AG08395 (cell line): ENCODE measurements around the gene DDIT4.
A peak's percentile ranks its signal among the peaks of the same experiment; 100 is the strongest.
"Not testable (repeated sequence)": the region's sequence is repeated elsewhere in the genome, so short reads cannot be mapped to it uniquely, and the experiment has no call there.

ENCODE experiments used
- DNase-seq: peaks from one replicate; pipeline ENCODE4 v3.0.0; 2012; ENCODE audit warnings: mixed read lengths, low spot score

DDIT4 gene

DNA sequence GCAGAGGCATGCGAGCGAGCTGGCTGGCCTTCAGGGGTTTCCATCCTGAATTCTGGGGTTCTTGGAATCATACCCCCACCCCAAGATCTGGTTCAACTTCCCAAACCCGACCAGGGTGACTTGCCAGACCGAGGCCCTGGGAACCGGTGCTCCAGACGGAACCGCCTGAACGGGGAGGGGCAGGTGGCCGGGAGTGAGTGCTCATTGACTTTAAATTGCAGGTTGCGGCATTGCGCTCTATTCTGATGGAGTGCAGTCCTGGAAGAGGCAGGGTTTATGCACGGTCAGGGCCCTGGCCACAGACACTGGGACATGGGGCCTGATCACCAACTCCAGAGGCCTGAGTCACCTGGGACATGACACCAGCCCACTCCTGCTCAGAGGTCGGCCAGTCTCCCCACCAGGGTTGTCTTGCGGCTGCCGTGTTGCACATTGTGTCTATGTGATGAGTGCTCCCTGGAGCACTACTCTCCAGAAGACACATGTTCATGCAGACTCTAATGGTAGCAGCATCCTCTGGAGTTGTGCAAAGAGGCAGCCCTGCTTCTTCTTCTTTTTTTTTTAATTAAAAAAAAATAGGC lies 5.8 kb upstream of the DDIT4 start:
- DNase-seq = no peak

DNA sequence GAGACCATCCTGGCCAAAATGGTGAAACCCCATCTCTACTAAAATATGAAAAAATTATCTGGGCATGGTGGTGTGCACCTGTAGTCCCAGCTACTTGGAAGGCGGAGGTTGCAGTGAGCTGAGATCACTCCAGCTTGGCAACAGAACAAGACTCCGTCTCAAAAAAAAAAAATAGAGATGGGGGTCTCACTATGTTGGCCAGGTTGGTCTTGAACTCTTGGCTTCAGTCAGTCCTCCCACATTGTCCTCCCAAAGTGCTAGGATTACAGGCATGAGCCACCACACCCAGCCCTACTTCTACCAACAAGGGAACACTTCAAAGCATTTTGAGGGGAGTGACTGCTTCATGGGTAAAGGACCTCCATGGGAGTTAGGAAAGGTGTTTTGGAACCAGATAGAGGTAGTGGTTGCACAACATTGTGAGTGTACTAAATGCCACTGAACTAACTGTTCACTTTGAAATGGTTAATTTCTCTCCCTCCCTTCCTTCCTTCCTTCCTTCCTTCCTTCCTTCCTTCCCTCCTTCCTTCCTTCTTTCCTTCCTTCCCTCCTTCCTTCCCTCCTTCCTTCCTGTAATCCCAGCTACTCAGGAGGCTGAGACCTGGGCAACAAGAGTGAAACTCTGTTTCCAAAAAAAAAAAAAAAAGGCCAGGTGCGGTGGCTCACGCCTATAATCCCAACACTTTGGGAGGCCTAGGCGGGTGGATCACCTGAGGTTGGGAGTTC lies 5.1 kb upstream of the DDIT4 start:
- not testable (repeated sequence) for DNase-seq

DNA sequence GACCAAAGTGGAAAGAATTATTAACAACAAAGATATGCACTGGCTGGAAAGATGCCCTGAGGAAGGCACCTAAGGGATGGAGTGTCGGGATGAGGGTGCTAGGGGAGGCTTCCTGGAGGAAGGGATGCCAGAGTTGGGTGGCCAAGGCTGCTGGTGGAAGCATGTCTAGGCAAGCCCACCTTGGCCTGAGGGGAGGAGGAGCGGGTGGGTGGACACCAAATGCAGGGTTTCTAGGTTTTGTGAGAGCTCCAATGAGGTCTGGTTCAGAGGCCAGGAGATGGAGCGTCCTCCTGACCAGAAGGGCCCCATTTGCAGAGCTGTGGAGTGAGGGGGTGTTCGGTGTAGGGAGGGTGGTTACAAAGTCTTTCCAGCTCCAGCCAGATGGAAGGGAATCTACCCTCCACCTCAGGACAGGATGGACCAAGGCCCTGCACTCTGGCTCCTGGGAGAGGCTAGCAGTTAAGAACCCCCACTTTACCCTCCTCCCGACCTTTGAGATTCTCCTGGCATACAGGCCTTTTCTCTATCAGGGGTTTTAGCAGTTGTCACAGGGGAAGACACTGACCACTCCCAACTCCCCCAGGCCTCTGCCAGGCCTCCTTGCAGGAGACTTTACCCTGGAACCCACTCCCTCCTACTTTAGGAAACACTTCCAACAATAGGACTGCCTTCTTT lies 3.0 kb upstream of the DDIT4 start:
- DNase-seq = no peak

DNA sequence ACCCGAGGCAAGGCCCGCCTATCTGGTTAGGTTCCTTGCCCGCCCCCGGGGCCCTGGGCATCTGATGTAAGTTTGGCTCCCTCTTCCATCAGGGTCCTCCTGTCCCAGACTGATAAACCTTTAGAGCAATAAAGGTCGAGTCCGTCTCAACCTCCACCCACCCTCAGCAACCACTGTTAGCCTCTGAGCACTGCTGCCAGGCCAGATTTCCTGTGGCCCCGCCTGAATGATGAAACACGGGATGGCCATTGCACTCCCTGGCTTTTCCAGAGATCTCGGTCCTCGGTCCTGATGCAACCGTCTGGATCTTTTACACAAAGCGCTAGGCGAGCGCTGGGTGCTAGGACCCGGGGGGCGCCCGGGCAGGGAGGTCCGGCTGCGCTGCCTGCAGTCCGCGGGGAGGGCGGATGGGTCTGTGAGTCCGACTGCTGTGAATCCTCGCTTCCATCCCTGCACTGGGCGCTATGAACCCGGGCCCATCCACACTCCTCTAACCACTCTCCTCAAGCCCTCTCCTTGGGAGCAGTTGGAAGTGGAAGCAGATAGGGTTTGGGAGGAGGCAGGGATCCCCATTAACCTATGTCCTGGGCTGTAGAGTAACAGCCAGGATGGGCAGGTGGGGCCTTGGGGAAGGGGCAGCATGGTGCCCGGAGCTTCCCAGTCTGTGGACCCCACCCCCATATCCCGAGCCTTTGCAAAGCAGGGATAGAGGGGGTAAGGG lies 875 bp upstream of the DDIT4 start:
- DNase-seq = peak; percentile 92

DNA sequence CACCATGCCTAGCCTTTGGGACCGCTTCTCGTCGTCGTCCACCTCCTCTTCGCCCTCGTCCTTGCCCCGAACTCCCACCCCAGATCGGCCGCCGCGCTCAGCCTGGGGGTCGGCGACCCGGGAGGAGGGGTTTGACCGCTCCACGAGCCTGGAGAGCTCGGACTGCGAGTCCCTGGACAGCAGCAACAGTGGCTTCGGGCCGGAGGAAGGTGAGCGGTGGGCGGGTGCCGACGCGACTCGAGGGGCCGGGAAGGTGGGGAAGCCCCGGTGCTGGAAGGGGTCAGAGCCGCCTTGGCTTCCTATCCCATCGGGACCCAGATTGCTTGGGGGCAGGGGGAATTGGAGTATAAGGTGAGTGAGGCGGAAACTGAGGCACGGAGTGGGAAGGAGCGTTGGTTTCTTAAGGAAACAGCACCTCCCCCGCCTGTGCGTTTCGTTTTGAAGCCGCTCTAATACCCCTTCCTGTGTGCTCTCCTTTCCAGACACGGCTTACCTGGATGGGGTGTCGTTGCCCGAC lies 547 bp downstream of the DDIT4 start:
- DNase-seq = no peak

DNA sequence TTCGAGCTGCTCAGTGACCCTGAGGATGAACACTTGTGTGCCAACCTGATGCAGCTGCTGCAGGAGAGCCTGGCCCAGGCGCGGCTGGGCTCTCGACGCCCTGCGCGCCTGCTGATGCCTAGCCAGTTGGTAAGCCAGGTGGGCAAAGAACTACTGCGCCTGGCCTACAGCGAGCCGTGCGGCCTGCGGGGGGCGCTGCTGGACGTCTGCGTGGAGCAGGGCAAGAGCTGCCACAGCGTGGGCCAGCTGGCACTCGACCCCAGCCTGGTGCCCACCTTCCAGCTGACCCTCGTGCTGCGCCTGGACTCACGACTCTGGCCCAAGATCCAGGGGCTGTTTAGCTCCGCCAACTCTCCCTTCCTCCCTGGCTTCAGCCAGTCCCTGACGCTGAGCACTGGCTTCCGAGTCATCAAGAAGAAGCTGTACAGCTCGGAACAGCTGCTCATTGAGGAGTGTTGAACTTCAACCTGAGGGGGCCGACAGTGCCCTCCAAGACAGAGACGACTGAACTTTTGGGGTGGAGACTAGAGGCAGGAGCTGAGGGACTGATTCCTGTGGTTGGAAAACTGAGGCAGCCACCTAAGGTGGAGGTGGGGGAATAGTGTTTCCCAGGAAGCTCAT lies 1.1 kb downstream of the DDIT4 start:
- peak; percentile 38 for DNase-seq

DNA sequence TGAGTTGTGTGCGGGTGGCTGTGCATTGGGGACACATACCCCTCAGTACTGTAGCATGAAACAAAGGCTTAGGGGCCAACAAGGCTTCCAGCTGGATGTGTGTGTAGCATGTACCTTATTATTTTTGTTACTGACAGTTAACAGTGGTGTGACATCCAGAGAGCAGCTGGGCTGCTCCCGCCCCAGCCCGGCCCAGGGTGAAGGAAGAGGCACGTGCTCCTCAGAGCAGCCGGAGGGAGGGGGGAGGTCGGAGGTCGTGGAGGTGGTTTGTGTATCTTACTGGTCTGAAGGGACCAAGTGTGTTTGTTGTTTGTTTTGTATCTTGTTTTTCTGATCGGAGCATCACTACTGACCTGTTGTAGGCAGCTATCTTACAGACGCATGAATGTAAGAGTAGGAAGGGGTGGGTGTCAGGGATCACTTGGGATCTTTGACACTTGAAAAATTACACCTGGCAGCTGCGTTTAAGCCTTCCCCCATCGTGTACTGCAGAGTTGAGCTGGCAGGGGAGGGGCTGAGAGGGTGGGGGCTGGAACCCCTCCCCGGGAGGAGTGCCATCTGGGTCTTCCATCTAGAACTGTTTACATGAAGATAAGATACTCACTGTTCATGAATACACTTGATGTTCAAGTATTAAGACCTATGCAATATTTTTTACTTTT lies 1.8 kb downstream of the DDIT4 start:
- no peak for DNase-seq

DNA sequence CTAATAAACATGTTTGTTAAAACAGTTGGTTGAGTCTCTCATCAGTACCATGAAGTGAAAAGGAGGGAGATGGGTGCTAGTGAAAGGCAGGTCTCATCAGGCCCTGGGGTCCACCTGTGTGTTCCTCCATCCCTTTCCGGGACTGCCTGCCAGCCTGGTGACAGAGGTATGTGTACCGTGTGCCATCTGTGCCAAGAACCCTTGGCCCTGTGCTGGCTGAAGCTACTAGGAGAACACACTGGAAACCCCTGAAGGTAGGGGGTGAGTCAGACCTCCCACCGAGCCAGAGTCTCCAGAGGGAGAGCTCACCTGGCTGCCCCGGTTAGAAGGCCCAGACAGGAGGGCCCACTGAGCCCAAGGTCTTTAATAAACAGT lies 2.3 kb downstream of the DDIT4 start:
- DNase-seq = no peak

DNA sequence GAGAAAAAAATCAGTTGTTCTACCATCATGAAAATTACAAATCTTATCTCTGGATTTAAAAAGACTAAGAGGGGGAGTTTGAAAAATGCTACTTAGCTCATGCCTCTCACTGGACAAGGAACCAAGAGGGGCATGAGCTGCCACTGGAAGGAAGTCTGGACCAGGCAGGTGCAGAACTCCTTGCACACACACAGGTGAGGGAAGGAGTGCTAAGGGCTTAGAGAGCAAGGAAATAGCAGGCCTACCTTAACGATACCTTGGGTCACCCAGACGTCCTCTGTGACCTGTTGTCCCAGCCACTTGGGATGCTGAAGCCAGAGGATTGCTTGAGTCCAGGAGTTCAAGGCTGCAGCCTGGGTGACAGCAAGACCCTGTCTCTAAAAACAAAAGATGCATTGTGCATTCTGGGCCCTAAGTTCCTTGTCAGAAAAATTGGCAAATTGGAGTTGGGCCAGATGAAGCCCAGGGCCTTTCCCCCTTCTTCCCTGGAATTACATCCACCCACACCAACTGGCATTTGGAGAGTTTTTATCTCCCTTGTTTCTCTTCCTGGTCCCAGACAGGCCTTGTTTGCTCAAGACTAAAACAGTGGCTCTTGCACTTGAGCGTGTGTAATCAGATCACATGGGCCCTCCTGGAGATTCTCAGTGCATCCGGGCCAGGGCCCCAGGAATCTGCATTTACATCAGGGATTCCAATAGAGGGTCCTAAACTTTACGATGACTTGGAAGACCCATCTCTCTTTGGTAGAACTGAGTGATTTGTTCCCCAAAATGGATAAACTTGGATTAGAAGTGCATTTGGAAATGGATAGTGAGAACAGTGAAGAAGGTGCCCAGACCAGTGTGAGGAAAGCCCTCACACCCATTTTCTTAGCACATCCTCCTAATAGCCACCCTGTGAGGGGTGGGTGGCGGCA lies 3.0 kb downstream of the DDIT4 start:
- no peak for DNase-seq

DNA sequence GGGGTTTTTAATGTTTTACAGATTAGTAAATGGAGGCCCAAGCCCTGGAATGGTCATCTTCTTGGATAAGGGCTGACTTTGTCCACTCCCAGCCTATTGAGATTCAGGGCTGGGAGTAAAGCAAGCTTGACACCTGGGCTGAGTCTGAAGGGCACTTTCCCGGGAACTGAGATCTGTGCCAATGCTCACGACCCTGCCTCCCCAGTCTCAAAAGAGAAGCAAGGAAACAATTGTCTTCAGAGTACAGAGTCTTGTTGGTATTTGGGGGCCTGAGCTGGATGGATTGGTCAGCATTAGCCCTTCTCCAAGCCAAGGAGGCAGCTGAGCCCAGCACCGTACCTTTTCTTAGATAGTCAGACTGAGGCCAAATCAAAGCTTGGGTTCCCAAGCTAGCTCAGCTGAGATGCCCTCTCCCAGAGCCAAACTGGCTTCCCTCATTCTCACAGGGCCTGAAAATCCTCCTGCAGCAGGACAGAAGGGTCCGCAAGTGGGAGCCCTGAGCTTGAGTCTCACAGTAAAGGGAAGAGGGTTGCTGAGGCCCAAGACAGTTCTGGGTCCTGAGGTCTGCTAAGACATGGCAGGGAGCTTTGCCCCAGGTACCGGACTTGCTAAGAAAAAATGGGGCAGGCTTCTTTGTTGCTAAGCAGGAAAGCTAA lies 3.7 kb downstream of the DDIT4 start:
- DNase-seq = no peak

DNA sequence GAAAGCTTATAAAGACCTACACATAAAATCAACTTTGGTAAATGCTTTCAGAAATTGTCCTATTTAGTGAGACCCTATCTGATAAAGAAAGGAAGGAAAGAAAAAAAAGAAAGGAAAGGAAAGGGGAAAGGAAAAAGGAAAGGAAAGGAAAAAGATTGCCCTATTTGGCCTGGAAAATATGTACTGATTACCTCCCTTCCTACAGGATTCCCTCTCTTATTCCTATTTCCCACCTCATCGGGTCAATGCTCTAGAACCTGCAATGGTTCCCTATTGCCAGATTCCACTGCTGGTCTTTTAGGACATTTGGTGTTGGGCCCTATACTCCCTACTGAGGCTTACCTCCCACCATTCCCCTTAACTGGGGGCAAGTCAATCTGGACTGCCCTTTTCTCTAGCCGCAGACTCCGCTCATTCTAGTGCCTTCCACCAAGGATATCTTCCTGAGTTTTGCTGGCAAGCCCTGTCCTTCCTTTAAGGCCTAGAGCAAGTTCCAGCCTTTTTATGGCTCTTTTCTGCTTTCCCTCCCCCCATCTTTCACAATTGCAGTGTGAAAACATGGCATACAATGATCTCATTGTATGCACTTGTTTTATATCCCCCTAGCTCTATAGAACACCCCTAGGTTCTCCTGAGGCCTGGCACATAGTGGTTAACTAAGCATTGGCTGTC lies 4.4 kb downstream of the DDIT4 start:
- no peak for DNase-seq

DNA sequence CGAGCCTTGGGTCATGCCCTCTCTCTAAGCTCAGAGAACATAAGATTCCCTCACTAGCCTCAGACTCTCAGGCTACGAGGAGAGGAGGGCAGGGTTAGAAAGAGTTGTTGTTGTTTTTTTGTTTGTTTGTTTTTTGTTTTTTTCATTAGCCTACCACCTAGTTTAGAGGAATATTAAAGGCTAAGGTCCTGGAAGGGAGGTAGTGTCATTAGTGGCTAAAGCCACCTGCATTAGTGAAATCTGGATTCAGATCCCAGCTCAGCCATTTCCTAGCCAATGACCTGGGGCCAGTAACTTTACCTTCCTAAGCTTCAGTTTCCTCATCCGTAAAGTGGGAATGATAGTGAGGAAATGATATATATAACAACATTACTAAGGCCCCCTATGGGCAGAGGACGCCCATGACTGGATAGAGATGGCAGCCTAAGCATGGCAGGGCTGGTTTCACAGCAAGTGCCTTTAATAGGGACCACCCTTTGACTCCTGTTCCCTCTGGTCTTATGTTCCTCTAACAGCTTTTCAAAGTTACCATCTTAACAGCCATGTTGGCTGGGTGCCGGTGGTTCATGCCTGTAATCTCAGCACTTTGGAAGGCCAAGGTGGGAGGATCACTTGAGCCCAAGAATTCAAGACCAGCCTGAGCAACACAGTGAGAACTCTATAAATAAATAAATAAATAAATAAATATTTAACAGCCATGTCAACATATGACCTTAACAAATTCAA lies 5.1 kb downstream of the DDIT4 start:
- DNase-seq = no peak

DNA sequence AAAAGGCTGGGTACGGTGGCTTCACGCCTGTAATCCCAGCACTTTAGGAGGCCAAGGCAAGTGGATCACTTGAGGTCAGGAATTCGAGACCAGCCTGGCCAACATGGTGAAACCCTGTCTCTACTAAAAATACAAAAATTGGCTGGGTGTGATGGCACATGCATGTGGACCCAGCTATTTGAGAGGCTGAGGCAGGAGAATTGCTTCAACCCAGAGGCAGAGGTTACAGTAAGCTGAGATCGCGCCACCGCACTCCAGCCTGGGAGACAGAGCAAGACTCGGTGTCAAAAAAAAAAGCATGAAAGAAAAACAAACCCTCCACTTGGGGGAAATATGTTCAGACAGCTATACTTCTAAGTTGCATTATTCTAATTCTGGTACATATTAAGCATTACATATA lies 5.9 kb downstream of the DDIT4 start:
- DNase-seq = not testable (repeated sequence)

DNA sequence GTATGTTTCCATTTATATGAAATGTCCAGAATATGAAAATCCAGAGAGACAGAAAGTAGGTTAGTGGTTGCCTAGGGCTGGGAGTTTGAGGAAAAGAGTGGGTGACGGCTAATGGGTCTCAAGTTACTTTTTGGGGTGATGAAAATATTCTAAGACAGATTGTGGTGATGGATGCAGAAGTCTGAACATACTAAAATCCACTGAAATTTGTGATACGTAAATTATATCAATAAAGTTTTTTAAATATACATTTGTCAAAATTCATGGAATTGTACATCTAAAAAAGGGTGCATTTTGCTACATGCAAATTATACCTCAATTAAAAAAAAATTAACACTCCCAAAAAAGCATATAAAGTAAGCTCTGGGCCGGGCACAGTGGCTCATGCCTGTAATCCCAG lies 9.4 kb downstream of the DDIT4 start:
- DNase-seq = no peak

DNA sequence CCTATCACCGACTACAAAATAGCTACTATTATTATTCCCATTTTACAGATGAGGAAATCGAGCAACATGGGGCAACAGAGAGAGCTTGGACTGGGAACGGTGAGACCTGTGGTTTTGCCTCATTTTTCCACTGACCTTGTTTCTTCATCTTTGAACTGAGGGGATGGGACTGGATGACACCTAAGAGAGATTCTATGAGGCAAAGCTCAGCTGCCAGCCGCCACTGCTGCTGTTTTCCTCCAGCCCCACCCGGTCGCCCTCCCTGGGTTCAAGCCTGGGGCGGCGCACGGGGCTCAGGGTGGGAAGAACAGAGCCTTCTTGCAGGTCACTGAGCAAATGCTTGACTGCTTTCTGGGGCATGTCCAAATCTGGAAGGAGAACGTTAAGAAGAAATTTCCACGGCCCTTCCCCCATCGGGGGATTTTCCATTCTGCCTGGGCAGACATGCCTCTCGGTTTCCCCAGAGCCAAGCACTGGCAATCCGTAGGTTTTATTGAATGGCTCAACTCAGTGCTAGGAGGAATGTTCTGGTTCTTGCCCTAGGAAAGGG lies 12.3 kb downstream of the DDIT4 start:
- no peak for DNase-seq

DNA sequence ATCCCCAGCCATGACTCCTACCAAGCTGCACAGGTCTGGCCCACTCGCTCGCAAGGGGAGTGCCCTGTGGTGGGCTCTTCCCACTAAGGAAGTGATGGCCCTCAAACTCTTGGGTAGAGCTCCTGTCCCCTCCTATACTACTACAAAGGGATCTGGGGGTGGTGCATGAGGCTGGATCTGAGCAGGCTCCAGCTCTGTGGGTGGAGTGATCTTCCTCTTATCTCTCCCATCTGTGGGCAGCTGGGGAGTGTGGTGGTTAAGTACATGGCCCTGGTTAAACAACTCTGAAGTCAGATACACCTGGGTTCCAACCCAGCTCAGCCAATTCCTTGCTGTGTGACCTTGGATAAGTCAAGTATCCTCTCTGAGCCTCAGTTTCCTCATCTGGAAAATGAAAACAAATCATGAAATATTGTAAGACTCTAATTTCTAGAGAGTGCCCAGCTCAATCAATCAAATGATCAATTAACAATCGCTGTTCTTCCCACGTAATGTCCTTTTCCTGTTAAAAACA lies 17.4 kb downstream of the DDIT4 start:
- no peak for DNase-seq

DNA sequence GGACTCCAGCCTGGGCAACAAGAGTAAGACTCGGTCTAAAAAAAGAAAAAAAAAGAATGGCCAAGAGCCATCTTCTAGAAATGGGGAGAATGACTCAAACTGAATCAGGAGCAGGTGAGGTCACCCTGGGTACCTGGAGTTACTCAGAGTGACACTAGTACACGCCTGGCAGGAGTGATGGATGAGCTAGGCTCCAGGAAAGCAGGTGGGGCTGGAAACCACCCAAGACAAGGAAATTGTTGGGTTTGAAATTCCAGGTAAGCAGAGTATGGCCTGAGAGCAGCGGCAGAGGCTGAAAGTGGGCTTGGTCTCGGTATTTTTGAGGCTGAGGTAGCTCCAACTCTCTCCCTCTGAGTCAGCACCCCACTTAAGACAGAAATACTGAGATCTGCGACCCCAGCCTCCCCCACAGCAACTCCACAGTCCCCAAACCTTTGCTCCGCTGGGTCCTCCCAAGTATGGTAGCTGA lies 18.5 kb downstream of the DDIT4 start:
- DNase-seq = no peak

DNA sequence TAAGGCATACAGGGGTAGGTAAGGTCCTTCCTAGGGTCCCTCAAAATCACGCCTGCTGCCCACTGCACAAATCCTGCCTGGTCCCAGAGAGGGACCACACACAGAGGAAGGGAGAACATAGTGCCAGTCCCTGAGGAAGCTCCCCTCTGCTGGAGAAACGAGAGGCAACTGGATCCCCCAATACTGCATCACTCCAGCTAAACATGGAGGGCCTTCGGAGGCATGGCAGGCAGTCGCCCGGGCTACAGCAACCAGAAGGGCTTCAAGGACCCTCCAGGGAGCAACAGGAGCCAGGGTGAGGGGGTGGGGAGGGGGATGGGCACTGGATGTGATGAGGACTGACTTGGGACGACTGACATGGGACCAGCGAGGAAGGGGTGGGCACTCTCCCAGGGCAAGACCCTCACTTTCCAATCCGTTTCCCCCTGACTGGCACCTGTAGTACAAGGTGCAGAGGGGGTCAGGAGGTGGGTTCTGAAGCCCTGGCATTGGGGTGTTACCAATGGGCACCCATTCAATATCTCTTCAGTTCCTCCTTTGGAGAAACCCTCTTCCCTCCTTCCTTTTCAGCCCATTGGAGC lies 21.7 kb downstream of the DDIT4 start:
- no peak for DNase-seq
